Left hindlimb (tissue), 1 donor: ENCODE measurements around the gene SLC6A13.
A peak's percentile ranks its signal among the peaks of the same experiment; 100 is the strongest.
"Not testable (repeated sequence)": the region's sequence is repeated elsewhere in the genome, so short reads cannot be mapped to it uniquely, and the experiment has no call there.

Source experiments
- DNase-seq: peaks from one replicate; pipeline ENCODE4 v3.0.0-alpha.2; 2018

Gene SLC6A13

DNA sequence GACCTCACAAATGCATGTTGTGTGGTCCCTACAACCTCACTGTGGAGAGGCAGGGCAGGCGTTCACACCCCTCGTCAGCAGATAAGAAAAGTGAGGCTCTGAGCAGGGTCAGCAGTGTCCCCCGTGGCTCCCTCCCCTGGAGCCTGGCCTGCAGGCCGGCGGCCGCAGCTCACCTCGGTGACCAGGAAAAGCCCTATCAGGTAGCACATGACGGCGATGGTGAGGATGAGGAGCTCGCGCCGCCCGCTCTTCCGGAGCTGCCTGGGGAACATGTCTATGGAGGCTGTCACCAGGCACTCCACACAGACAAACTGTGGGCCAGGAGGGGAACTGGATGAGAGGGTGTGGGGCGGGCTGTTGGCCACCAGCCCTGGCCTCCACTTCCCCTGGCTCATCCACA lies 66.7 kb downstream of the SLC6A13 start:
- DNase-seq = no peak

DNA sequence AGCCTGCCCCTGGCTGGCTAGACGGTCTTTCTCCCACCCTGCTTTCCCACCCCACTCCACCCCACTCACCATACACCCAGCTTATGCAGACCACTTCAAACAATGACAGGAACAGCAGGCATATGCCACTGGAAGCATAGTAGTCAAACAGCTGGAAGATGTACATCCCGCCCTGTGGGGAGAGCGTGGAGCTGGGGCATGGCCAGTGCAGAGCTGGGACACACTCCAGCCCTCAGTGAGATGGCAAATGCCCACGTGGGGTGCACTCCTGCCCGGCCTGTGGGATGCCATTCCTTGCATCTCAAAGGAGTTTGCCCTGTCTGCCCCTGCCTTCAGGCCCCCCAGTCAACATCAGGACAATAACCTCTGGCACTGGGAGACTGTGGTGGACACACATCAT lies 67.5 kb downstream of the SLC6A13 start:
- no peak for DNase-seq

DNA sequence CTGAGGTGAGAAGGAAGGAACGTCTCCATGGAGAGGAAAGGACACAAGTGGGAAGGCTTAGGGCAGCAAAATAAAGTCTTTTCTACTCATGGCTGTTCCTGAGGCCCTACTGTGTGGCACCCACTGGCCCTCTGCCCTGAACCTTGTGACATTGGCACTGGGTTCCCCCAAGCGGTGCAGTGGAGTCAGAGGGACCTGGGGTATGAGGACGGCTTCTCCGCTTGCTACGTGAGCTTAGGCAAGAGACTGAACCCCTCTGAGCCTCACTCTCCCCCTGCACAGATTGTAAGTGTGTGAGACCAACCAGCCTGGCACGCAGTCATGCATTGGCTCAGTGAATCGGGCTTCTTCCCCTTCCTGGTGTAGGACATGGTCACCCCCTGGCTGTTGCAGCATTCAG lies 68.4 kb downstream of the SLC6A13 start:
- DNase-seq = no peak

DNA sequence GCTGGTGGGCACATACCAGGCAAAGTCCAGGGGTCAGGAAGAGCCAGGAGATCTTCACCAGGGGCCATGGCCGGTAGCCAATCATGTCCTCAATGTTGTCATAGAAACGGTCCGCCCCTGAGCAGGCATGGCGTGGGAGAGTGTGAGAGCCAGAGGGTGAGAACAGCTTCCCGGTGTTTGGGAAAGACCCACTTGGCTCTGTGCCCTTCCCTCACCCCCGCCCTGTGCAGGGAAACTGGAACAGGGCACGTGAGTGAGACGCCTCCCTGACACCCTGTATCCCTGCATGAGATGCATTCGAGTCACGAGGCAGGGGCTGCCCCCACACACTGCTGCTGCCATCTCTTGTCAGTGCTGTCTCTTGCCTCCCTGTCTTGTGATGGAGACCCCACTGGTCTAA lies 69.4 kb downstream of the SLC6A13 start:
- DNase-seq = no peak

DNA sequence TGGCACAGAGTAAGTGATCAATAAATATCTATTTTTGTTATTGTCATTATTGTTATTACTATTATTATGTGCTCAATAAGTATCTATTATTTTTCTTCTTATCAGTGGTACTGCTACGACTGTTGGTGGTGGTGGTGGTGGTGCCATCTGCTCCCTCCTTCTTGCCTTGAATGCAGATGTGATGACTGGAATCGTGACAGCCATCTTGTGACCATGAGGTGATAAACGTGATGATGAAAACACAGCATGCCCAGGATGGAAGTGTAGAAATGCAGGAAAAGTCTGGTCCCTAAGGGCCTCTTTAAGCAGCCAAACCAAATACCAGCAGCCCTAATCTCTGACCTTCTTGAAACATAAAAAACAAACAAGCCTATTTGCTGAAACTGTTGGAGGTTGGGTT lies 71.1 kb downstream of the SLC6A13 start:
- DNase-seq = no peak

DNA sequence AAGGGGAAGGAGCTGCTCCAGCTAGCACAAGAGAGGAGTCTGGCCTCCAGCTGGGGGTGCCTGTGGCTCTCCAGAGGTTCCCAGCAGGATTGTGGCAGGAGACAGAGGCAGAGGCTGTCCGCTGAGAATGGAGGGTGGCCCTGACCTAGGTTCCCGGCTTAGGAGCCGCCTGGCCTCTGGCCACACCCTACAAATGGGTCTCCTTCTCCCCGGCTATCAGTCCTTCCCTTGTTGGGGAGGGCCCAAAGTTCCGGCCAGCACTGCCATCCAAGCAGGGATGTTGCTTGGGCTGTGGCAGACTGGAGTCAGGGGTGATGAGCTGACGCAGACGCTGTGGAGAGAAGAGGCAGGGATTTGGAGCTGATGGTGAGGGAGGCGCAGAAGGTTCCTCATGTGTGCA lies 71.8 kb downstream of the SLC6A13 start:
- no peak for DNase-seq

DNA sequence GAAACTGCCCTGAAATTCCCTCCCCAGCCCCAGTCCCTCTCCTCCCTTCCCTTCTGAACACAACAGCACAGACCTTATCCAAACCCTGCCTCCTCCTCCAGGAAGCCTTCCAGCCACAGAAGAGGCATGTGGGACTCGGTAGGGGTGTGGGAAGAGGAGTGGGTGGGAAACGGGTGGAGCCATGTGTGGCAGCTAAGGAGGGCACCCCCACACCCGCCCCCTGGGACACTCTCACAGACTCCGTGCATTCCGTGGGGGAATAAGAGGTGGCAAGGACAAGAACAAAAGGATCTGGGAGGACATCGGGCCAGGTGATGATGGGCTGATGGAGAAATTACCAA lies 73.0 kb downstream of the SLC6A13 start:
- DNase-seq = no peak

DNA sequence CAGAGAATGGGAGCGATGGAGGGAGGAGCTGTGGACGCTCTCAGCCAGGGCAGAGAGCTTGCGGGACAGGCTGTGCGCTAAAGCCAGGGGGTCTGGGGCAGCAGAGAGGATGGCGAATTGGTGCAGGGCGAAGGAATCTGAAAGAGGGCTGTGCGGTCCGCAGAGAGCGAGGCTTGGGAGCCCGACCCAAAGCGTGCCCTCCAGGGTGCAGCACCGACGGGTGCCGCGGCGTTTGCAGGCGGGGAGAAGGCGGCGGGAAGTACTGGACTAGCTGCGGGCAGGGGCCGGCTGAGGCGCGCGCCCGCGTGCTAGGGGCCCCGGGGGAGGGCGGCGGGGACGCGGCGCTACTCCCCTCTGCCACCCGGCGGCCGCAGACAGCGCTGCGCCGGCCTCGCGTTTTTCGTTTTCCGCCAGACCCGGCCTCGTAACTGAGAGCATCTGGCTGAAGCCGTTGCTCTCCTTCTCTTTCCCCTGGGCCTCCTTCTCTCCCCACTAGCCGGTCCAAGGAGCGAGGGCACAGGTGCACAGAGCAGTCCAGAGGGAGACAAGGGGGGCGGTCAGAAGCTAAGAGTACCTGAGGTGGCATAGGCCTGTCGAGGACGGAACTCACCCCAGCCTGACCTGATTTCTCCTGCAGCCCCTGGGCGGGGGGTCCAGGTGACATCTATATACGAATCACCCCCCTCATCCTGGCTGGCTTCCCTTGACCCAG lies 73.6 kb downstream of the SLC6A13 start:
- peak; percentile 67 for DNase-seq

DNA sequence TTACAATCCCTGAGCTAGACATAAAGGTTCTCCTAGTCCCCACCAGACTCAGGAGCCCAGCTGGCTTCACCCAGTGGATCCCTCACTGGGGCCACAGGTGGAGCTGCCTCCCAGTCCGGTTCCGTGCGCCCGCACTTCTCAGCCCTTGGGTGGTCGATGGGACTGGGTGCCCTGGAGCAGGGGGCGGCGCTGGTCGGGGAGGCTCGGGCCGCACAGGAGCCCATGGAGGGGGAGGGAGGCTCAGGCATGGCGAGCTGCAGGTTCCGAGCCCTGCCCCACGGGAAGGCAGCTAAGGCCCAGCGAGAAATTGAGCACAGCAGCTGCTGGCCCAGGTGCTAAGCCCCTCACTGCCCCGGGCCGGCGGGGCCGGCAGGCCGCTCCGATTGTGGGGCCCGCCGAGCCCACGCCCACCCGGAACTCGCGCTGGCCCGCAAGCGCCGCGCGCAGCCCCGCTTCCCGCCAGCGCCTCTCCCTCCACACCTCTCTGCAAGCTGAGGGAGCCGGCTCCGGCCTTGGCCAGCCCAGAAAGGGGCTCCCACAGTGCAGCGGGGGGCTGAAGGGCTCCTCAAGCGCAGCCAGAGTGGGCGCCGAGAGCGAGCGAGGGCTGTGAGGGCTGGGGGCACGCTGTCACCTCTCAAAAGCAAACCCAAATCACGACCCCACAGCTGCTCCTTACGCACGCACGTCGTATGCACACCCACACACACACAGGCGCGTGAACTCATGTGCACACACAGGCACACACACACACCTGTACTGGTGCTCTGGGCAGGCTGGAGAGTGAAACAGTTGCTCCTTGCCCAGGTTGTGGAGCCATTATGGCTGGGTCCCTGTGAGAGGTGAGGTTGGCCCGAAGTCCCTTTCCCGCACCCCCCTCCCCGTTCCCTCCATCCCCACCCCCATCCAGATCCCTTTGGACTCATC lies 74.4 kb downstream of the SLC6A13 start:
- not testable (repeated sequence) for DNase-seq

GRCh38 chr12:186006-186625 lies 76.5 kb downstream of the SLC6A13 start:
- no peak for DNase-seq

GRCh38 chr12:185576-185955 lies 77.1 kb downstream of the SLC6A13 start:
- no peak for DNase-seq

- DNase-seq = no peak
Measured at GRCh38 chr12:184811-185575, 77.6 kb downstream of the SLC6A13 start.

GRCh38 chr12:182381-182892 lies 80.2 kb downstream of the SLC6A13 start:
- peak; percentile 6 for DNase-seq

GRCh38 chr12:181921-182320 lies 80.7 kb downstream of the SLC6A13 start:
- DNase-seq = no peak

DNA sequence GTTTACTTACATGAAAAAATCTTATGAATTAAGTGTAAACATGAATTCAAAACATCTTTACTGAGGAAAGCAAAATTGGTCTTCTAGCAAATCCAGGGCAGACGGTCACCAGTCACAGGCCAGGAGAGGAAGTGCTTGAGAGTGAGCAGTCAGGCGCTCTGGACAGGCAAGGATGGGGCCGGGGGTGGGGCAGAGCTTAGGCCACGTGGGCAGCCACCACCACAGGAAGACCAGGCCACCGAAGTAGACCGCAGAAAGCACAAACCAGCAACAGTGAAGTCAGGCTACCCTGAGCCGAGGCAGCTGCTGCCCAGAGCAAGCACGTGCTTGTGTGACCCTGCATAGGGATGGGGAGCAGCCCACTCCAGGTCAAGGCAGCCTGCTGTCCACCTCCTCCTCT lies 82.2 kb downstream of the SLC6A13 start:
- peak; percentile 73 for DNase-seq

DNA sequence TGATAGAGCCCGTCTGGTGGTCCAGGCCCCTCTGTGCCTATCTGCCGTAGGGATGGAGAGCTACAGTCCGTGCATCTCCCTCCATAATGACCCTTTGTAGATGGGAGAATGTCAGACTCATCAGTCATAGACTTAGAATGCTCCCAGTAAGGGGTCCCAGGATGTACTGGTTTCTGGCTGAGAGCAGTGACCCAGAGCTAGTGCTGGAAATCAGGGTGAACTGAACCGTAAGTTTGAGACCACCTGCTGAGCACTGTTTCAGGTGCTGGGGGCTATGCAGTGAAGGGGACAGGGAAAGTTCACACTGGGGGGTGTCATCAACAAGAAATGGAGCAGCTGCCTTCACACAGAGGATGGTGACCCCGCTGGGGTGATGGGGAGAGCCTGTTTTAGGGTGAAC lies 82.8 kb downstream of the SLC6A13 start:
- no peak for DNase-seq

- DNase-seq = no peak
Measured at GRCh38 chr12:179131-179884, 83.3 kb downstream of the SLC6A13 start.

GRCh38 chr12:178829-179109 lies 83.9 kb downstream of the SLC6A13 start:
- DNase-seq = no peak

- no peak for DNase-seq
Measured at GRCh38 chr12:177980-178828, 84.4 kb downstream of the SLC6A13 start.

DNA sequence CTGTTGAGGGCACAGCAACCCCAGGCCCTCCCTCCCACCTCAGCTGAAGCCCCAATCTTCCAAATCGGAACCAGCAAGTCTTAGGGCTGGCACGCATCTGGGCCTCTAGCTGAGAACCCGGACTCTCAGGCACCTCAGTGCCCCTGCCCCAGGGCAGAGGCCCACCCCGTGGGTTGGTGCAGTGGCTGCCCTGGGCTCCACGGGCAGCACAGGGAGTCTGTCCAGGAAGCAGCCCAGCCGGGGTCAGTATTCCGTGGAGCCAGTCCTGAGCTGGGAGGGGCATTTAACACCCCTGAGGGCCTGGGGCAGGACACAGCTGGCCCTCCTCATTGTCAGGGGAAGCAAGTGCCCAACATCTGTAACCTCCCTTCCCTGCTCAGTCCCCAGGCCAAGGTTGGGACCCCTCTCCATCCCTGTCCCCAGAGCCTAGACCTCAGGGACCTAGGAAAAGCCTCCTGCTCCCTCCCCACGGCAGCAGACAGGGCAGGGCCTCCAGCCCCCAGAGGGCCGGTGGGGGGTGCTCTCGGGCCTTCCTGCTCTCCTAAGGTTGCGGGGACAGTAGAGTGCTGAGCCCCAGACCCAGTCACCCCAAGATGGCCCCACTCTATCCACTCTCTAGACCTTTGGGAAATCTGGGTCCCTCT lies 85.2 kb downstream of the SLC6A13 start:
- no peak for DNase-seq
